CD4-positive, alpha-beta memory T cell (primary cell): ENCODE measurements around the gene AAR2. TPM values are rescaled to one million over a fixed set of nuclear protein-coding genes. Genes with fewer than 3 reads are reported as not detected.

Experiments used
- CTCF ChIA-PET: fragments of 350-600 bp; sonication (Branson Sonifier 250); formaldehyde crosslinking; loops from one replicate; lab custom pipeline; 2021; ENCODE audit warnings: inconsistent platforms; ENCODE audit not compliant: partially characterized antibody; lab: Charles Lee
- POLR2A ChIA-PET: fragments of 350-600 bp; sonication (Branson Sonifier 250); formaldehyde crosslinking; loops from one replicate; lab custom pipeline; 2021; ENCODE audit not compliant: partially characterized antibody; lab: Charles Lee
- DNase-seq, 5 donors: peaks; one replicate each; pipeline versions ENCODE4 v3.0.0 to v3.0.0-alpha.2; 2020 to 2022; ENCODE audit warnings: mixed read lengths in 1 of 5
- H3K27ac ChIP-seq: one replicate; pipeline ENCODE4 v1.7.0; 2013; ENCODE audit warnings: low read depth, low read length
- H3K27me3 ChIP-seq: 2 replicates; pipeline ENCODE4 v1.7.0; 2013; ENCODE audit warnings: mild to moderate bottlenecking, low read length, moderate library complexity; ENCODE audit not compliant: insufficient read depth
- H3K36me3 ChIP-seq: 2 replicates; pipeline ENCODE4 v1.7.0; 2013; ENCODE audit warnings: mild to moderate bottlenecking, low read length, moderate library complexity; ENCODE audit not compliant: insufficient read depth
- H3K4me1 ChIP-seq: 2 replicates; pipeline ENCODE4 v1.7.0; 2013; ENCODE audit warnings: mild to moderate bottlenecking, low read length, moderate library complexity; ENCODE audit not compliant: insufficient read depth
- H3K4me3 ChIP-seq, 2 donors: one replicate each; pipeline ENCODE4 v1.7.0; 2013; ENCODE audit warnings: low read length in 2 of 2, mild to moderate bottlenecking in 1 of 2
- H3K9me3 ChIP-seq, 2 donors: one replicate each; pipeline ENCODE4 v1.7.0; 2013; ENCODE audit warnings: low read length in 2 of 2, control low read depth in 1 of 2; ENCODE audit not compliant: control insufficient read depth in 1 of 2
- H3K27ac Mint-ChIP-seq, 7 donors: one replicate each; pipeline ENCODE4 v1.8.0; 2020 to 2021; ENCODE audit warnings: mixed read lengths in 7 of 7, mild to moderate bottlenecking in 6 of 7, inconsistent platforms in 3 of 7, moderate library complexity in 3 of 7
- H3K27me3 Mint-ChIP-seq, 2 donors: one replicate each; pipeline ENCODE4 v1.8.0; 2020 to 2021; ENCODE audit warnings: mixed read lengths in 2 of 2
- H3K36me3 Mint-ChIP-seq, 2 donors: one replicate each; pipeline ENCODE4 v1.8.0; 2020 to 2021; ENCODE audit warnings: mixed read lengths in 2 of 2, inconsistent platforms in 1 of 2, mild to moderate bottlenecking in 1 of 2
- H3K4me1 Mint-ChIP-seq, 4 donors: one replicate each; pipeline ENCODE4 v1.8.0; 2020 to 2021; ENCODE audit warnings: mixed read lengths in 4 of 4, mild to moderate bottlenecking in 1 of 4
- H3K4me3 Mint-ChIP-seq, 8 donors: one replicate each; pipeline ENCODE4 v1.8.0; 2020 to 2021; ENCODE audit warnings: mixed read lengths in 8 of 8, mild to moderate bottlenecking in 7 of 8, moderate library complexity in 6 of 8, inconsistent platforms in 3 of 8
- H3K9me3 Mint-ChIP-seq, 8 donors: one replicate each; pipeline ENCODE4 v1.8.0; 2020 to 2021; ENCODE audit warnings: mixed read lengths in 8 of 8, mild to moderate bottlenecking in 5 of 8, inconsistent platforms in 3 of 8, moderate library complexity in 1 of 8
- intact Hi-C: fragments of 100-400 bp; cut with micrococcal nuclease; formaldehyde crosslinking; loops from one replicate; pipeline ENCODE4 v1.15.1; 2023
- polyA plus RNA-seq, 2 donors: library from polyadenylated mRNA; unstranded; fragments of 300-500 nt; fragmentation: Illumina TruSeq; gene quantifications; one replicate each; pipeline ENCODE4 v1.2.3, GENCODE V29; 2021
- total RNA-seq, 2 experiments: library from RNA; stranded (reverse); gene quantifications; one replicate each; pipeline ENCODE4 v1.2.3, GENCODE V29; 2021

Gene AAR2
- total and polyA plus RNA-seq, 4 experiments from 2014 or later, result 21.7 to 54.3 (median 32.6) TPM

DNA sequence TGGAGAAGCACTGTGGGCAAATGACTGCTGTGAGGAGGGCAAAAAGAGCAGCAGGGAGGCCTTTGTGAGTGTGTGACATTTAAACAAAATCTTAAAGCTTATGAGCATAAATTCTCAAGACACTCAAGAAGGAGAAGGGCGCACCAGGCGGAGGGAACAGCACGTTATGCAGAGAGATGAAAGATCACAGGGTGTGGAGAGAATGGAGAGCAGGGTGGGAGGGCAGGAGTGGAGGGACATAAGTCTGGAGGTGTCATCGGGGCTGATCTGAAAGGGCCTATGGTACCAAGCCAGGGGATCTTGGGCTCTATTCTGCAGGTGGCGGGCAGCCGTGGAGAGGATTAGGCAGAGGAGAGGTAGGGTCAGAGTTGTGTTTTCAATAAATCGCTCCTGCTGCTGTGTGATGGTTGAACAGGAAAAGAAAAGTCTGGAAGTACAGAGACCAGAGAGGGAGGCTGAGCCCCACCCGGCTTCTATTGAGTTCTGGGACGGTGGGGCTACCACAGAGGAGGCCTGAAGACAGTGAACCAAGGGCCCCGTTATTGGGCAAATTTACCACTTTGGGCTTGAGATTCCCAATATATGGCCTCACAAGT, 45.6 kb downstream of the AAR2 start:
- Mint-ChIP-seq H3K36me3 (no peaks in the 10 kb centered on the region), H3K27me3 (peaks cover 20 to 40% of the 10 kb centered on the region in 2 donors), H3K4me3 (no peak overlapping the region), H3K9me3 (peaks cover 0 to 5% (median 0%) of the 10 kb centered on the region in 8 donors), H3K27ac (no peak overlapping the region), H3K4me1 (no peaks in the 10 kb centered on the region)
- intact Hi-C loops, result no loop called here
- no peaks in the 10 kb centered on the region for H3K9me3 ChIP-seq
- no peaks in the 10 kb centered on the region for H3K27me3 ChIP-seq
- no peak for DNase-seq
- ChIA-PET CTCF (no interaction called here), POLR2A (no interaction called here)
- no peaks in the 10 kb centered on the region for H3K4me1 ChIP-seq
- H3K27ac ChIP-seq, result no peak overlapping the region
- H3K36me3 ChIP-seq, result no peaks in the 10 kb centered on the region
- no peak overlapping the region for H3K4me3 ChIP-seq

DNA sequence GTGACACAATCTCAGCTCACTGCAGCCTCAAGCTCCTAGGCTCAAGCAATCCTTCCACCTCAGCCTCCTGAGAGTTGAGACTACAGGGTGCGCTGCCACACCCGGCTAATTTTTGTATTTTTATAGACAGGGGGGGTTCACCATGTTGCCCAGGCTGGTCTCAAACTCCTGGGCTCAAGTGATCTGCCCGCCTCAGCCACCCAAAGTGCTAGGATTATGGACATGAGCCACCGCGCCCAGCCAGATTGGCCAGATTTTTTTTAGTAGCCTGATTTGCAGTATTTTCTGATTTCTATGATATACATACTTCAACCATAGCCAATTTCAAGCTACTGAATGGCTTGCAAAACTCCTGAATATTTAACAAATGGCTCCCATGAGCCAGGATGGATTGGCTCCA, 48.5 kb downstream of the AAR2 start:
- Histone ChIP-seq H3K36me3 (no peaks in the 10 kb centered on the region), H3K27me3 (no peaks in the 10 kb centered on the region), H3K4me3 (no peak overlapping the region), H3K27ac (no peak overlapping the region), H3K4me1 (no peaks in the 10 kb centered on the region), H3K9me3 (no peaks in the 10 kb centered on the region)
- CTCF ChIA-PET, result interaction anchor here (1.0 kb wide), 1 partner anchor 83 kb away, joined by 3 read pairs; no protein-coding TSS in a partner anchor
- Mint-ChIP-seq H3K4me3 (no peak overlapping the region), H3K27ac (no peak overlapping the region), H3K9me3 (peaks cover 0 to 7% (median 1%) of the 10 kb centered on the region in 8 donors), H3K27me3 (peaks cover 23 to 40% of the 10 kb centered on the region in 2 donors), H3K36me3 (no peaks in the 10 kb centered on the region), H3K4me1 (no peaks in the 10 kb centered on the region)
- DNase-seq, result no peak
- intact Hi-C loops, result no loop called here
- POLR2A ChIA-PET, result no interaction called here

DNA sequence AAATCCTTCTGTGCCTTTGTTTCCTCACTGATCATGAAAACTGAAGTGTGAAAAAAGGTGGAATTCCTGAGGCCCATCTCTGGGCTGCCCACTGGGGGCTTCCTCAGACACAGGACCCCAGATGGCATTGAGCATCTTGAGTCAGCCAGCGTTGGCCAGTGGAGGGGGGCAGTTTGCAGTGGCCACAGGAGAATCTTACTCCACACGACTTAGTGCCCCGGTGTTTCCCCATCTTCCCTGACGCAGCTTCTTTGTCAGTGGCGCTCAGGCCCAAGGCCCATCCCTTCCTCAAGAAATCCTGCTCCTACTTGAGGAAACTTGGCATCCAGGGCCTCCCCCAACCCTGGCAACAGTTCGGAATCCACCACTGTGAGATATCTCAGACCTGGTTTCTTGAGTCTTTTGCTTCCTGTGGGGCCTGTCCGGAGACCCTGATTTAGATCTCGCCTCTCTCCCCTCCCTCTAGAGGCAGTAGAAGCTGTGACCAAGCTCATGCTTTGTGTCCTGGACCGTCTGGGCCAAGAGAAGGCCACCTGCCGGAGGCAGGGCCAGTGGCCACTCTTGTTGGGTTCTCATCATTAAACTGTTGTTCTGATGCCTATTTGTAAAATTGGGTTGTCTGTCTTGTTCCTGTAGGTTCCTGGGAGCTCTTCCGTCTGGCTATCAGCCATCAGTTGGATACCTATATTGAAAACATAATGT, 49.6 kb downstream of the AAR2 start:
- POLR2A ChIA-PET, result no interaction called here
- Mint-ChIP-seq H3K27ac (no peak overlapping the region), H3K27me3 (peaks cover 20 to 37% of the 10 kb centered on the region in 2 donors), H3K36me3 (no peaks in the 10 kb centered on the region), H3K4me1 (no peaks in the 10 kb centered on the region), H3K4me3 (no peak overlapping the region), H3K9me3 (peaks cover 0 to 5% (median 1%) of the 10 kb centered on the region in 8 donors)
- Histone ChIP-seq H3K36me3 (no peaks in the 10 kb centered on the region), H3K4me3 (no peak overlapping the region), H3K27ac (no peak overlapping the region), H3K4me1 (no peaks in the 10 kb centered on the region), H3K9me3 (no peaks in the 10 kb centered on the region), H3K27me3 (no peaks in the 10 kb centered on the region)
- intact Hi-C loops, result no loop called here
- CTCF ChIA-PET, result no interaction called here
- DNase-seq, result no peak

DNA sequence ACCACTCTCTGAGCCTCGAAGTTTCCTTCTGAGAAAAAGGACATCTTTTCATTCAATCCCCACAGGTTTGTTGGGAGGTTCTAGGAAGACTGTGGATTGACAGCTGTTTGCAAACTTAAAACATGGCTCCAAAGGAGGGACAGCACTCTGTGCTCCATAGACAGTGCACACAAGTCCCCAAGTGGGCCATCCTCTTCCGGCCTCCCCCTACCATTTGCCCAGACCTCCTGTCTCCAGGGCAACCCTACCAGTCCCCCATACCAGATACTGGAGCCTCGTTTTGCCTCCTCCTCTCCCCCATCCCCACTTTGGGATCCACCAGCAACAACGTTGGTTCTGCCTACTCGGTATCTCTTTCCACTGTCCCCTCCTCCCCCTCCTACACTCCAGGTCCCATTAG, 61.4 kb downstream of the AAR2 start:
- CTCF ChIA-PET, result no interaction called here
- H3K4me1 Mint-ChIP-seq, result no peaks in the 10 kb centered on the region

DNA sequence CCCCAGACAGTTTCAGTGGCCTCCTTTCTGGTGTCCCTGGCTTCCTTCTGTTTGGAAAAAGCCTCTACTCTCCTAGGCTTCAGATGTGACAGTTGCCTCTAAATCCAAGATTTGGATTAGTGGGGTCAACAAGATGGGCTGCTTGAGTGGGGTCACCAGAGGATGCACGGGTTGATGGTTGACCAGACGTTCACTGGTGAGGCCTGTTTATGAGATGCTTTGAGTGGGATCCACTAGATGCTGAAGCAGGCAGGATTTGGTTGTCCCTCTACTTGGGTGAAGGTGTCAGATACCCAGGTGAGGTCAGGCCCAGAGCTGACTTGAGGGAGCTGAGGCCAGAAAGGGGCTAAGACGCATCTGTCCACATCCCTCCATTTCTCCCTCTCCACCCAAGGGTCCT, 61.8 kb downstream of the AAR2 start:
- no peak overlapping the region for H3K27ac ChIP-seq
- H3K9me3 Mint-ChIP-seq, result no peaks in the 10 kb centered on the region
- H3K36me3 Mint-ChIP-seq, result no peaks in the 10 kb centered on the region
- intact Hi-C loops, result no loop called here
- no peak overlapping the region for H3K4me3 ChIP-seq
- no peaks in the 10 kb centered on the region for H3K36me3 ChIP-seq
- H3K27me3 ChIP-seq, result peaks cover 5% of the 10 kb centered on the region
- no peak overlapping the region for H3K4me3 Mint-ChIP-seq
- H3K27me3 Mint-ChIP-seq, result peaks cover 36 to 48% of the 10 kb centered on the region in 2 donors
- H3K4me1 ChIP-seq, result no peaks in the 10 kb centered on the region
- H3K27ac Mint-ChIP-seq, result no peak overlapping the region
- ChIA-PET POLR2A (no interaction called here), CTCF (no interaction called here)
- DNase-seq, result no peak
- no peaks in the 10 kb centered on the region for H3K4me1 Mint-ChIP-seq
- H3K9me3 ChIP-seq, result no peaks in the 10 kb centered on the region

More for the DNA sequence above, 61.4 kb downstream of the AAR2 start:
- H3K36me3 ChIP-seq, result no peaks in the 10 kb centered on the region
- H3K4me1 ChIP-seq, result no peaks in the 10 kb centered on the region
- H3K36me3 Mint-ChIP-seq, result no peaks in the 10 kb centered on the region
- H3K27ac Mint-ChIP-seq, result no peak overlapping the region
- no peak overlapping the region for H3K4me3 ChIP-seq
- intact Hi-C loops, result no loop called here
- H3K9me3 ChIP-seq, result no peaks in the 10 kb centered on the region
- H3K27me3 Mint-ChIP-seq, result peaks cover 36 to 46% of the 10 kb centered on the region in 2 donors
- POLR2A ChIA-PET, result no interaction called here
- H3K27me3 ChIP-seq, result peaks cover 5% of the 10 kb centered on the region
- no peak for DNase-seq
- no peak overlapping the region for H3K27ac ChIP-seq
- no peaks in the 10 kb centered on the region for H3K9me3 Mint-ChIP-seq
- no peak overlapping the region for H3K4me3 Mint-ChIP-seq

DNA sequence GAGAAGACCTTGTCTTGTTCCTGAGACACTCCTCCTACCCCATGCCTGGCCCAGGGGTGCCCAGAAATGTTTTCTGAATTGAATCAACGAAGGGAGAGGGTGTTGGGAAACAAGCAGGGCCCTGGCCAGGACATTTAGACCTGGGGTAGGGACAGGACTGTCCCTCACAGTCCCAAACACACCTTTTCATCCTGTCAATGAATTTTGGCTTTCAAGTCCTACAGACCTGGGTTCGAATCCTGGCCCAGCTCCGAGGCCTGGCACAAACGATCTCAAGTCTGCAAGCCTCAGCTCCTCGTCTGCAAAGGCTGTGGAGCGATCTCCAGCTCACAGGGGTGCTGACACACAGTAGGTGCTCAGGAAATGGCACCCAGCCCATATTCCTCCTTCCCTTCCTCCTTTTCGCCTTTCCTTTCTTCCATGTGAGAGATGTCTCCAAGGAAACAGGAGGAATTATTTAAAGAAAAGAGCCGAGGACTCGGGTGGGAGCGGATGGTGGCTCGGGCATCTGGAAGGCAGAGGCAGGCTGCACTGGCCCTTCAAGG, 62.6 kb downstream of the AAR2 start:
- Histone ChIP-seq H3K4me1 (no peaks in the 10 kb centered on the region), H3K36me3 (no peaks in the 10 kb centered on the region), H3K9me3 (no peaks in the 10 kb centered on the region), H3K27me3 (peaks cover 5% of the 10 kb centered on the region), H3K4me3 (no peak overlapping the region), H3K27ac (no peak overlapping the region)
- no peaks in the 10 kb centered on the region for H3K9me3 Mint-ChIP-seq
- H3K27me3 Mint-ChIP-seq, result peaks cover 42 to 55% of the 10 kb centered on the region in 2 donors
- no peaks in the 10 kb centered on the region for H3K36me3 Mint-ChIP-seq
- ChIA-PET CTCF (no interaction called here), POLR2A (no interaction called here)
- no peaks in the 10 kb centered on the region for H3K4me1 Mint-ChIP-seq
- H3K4me3 Mint-ChIP-seq, result no peak overlapping the region
- no peak for DNase-seq
- intact Hi-C loops, result no loop called here
- H3K27ac Mint-ChIP-seq, result no peak overlapping the region

DNA sequence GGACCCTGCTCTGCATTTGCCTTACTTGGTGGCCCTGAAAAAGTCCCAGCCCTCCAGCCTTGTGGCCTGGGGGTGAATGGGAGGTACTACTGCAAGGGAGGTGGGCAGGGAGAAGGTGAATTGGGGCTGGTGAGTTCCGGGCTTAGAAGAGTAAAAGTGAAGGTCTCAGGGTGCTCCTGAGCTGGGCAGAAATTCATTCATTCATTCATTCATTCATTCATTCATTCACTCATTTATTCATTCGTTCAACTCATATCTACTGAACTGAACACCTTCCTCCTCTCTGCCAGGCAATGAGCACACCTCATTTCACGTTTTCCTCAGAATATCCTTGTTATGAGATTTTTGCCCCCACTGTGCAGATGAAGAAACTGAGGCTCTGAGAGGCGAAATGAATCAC, 63.2 kb downstream of the AAR2 start:
- no peak overlapping the region for H3K27ac ChIP-seq
- Mint-ChIP-seq H3K27ac (no peak overlapping the region), H3K4me3 (no peak overlapping the region), H3K9me3 (no peaks in the 10 kb centered on the region), H3K4me1 (no peaks in the 10 kb centered on the region), H3K27me3 (peaks cover 45 to 59% of the 10 kb centered on the region in 2 donors), H3K36me3 (no peaks in the 10 kb centered on the region)
- no peaks in the 10 kb centered on the region for H3K9me3 ChIP-seq
- ChIA-PET CTCF (no interaction called here), POLR2A (no interaction called here)
- peaks cover 5% of the 10 kb centered on the region for H3K27me3 ChIP-seq
- no peak overlapping the region for H3K4me3 ChIP-seq
- intact Hi-C loops, result no loop called here
- DNase-seq, result no peak
- no peaks in the 10 kb centered on the region for H3K36me3 ChIP-seq
- no peaks in the 10 kb centered on the region for H3K4me1 ChIP-seq
